Osteocyte (in vitro differentiated cells): Measurements from ENCODE around the gene TSPAN31. TPM values are rescaled to one million over a fixed set of nuclear protein-coding genes. Genes with fewer than 3 reads are reported as not detected.

Experiments used
- DNase-seq: peaks from one replicate; pipeline ENCODE4 v3.0.0; 2021; ENCODE audit warnings: mixed read lengths; ENCODE audit not compliant: unreplicated experiment; ENCODE audit errors: extremely low spot score
- H3K27ac Mint-ChIP-seq: one replicate; pipeline ENCODE4 v1.8.0; 2021; ENCODE audit warnings: mild to moderate bottlenecking, mixed read lengths; ENCODE audit not compliant: unreplicated experiment
- H3K27me3 Mint-ChIP-seq: one replicate; pipeline ENCODE4 v1.8.0; 2021; ENCODE audit warnings: mixed read lengths; ENCODE audit not compliant: unreplicated experiment
- H3K36me3 Mint-ChIP-seq: one replicate; pipeline ENCODE4 v1.8.0; 2021; ENCODE audit warnings: mixed read lengths; ENCODE audit not compliant: unreplicated experiment
- H3K4me1 Mint-ChIP-seq: one replicate; pipeline ENCODE4 v1.8.0; 2021; ENCODE audit warnings: mixed read lengths; ENCODE audit not compliant: unreplicated experiment
- H3K4me3 Mint-ChIP-seq: one replicate; pipeline ENCODE4 v1.8.0; 2021; ENCODE audit warnings: mild to moderate bottlenecking, moderate library complexity, mixed read lengths; ENCODE audit not compliant: unreplicated experiment
- H3K9me3 Mint-ChIP-seq: one replicate; pipeline ENCODE4 v1.8.0; 2021; ENCODE audit warnings: mixed read lengths; ENCODE audit not compliant: unreplicated experiment
- CTCF ChIP-seq: fragments of 200-600 bp; sonication (generic); IDR thresholded peaks from 2 replicates; pipeline ENCODE4 v1.5.0; 2021; ENCODE audit warnings: antibody characterized with exemption, mild to moderate bottlenecking, moderate library complexity
- total RNA-seq: library from RNA; stranded (reverse); gene quantifications from 2 replicates; pipeline ENCODE4 v1.2.1, GENCODE V29; 2021

Gene TSPAN31
- total RNA-seq, 1 donor from 2014 or later = 36.2 TPM

GRCh38 chr12:57731411-57732080 lies 13.3 kb upstream of the TSPAN31 start:
- Mint-ChIP-seq H3K36me3 (no peaks in the 10 kb centered on the region), H3K9me3 (no peaks in the 10 kb centered on the region), H3K4me1 (peaks cover 17% of the 10 kb centered on the region), H3K27ac (no peak overlapping the region), H3K4me3 (no peak overlapping the region), H3K27me3 (peaks cover 50% of the 10 kb centered on the region)
- DNase-seq = no peak
- no peak for TF ChIP-seq CTCF

GRCh38 chr12:57732270-57732669 lies 12.6 kb upstream of the TSPAN31 start:
- H3K9me3 Mint-ChIP-seq = no peaks in the 10 kb centered on the region
- no peak overlapping the region for H3K27ac Mint-ChIP-seq
- H3K36me3 Mint-ChIP-seq = no peaks in the 10 kb centered on the region
- H3K4me3 Mint-ChIP-seq = no peak overlapping the region
- H3K4me1 Mint-ChIP-seq = peaks cover 20% of the 10 kb centered on the region
- no peak for TF ChIP-seq CTCF
- no peak for DNase-seq
- H3K27me3 Mint-ChIP-seq = peaks cover 56% of the 10 kb centered on the region

- Mint-ChIP-seq H3K27ac (no peak overlapping the region), H3K4me3 (no peak overlapping the region), H3K4me1 (peaks cover 20% of the 10 kb centered on the region), H3K27me3 (peaks cover 56% of the 10 kb centered on the region), H3K9me3 (no peaks in the 10 kb centered on the region), H3K36me3 (no peaks in the 10 kb centered on the region)
- no peak for TF ChIP-seq CTCF
- DNase-seq = no peak
Measured at GRCh38 chr12:57732726-57733593, 11.9 kb upstream of the TSPAN31 start.

GRCh38 chr12:57733928-57734327 lies 10.9 kb upstream of the TSPAN31 start:
- Mint-ChIP-seq H3K4me1 (peaks cover 21% of the 10 kb centered on the region), H3K27ac (no peak overlapping the region), H3K4me3 (no peak overlapping the region), H3K27me3 (peaks cover 53% of the 10 kb centered on the region), H3K9me3 (no peaks in the 10 kb centered on the region), H3K36me3 (no peaks in the 10 kb centered on the region)
- no peak for DNase-seq
- TF ChIP-seq CTCF = no peak

- Mint-ChIP-seq H3K27me3 (peaks cover 60% of the 10 kb centered on the region), H3K4me3 (no peak overlapping the region), H3K36me3 (no peaks in the 10 kb centered on the region), H3K27ac (no peak overlapping the region), H3K9me3 (no peaks in the 10 kb centered on the region), H3K4me1 (peaks cover 26% of the 10 kb centered on the region)
- no peak for DNase-seq
- TF ChIP-seq CTCF = no peak
Measured at GRCh38 chr12:57734591-57734990, 10.2 kb upstream of the TSPAN31 start.
